Transverse colon (tissue), 4 donors: ENCODE measurements around the gene TTC22. TPM values are rescaled to one million over a fixed set of nuclear protein-coding genes. Genes with fewer than 3 reads are reported as not detected.

Source experiments
- DNase-seq: peaks from one replicate; pipeline ENCODE4 v3.0.0-alpha.2; 2019
- H3K27ac ChIP-seq, 4 donors: fragments of 200-600 bp; sonication (generic); 2 replicates each; pipeline ENCODE4 v1.5.1; 2016 to 2018; ENCODE audit warnings: inconsistent platforms in 4 of 4
- H3K27me3 ChIP-seq: fragments of 200-600 bp; sonication (generic); 2 replicates; pipeline ENCODE4 v1.5.1; 2017; ENCODE audit warnings: inconsistent platforms
- H3K36me3 ChIP-seq, 4 donors: fragments of 200-600 bp; sonication (generic); 2 replicates each; pipeline ENCODE4 v1.5.1; 2017 to 2019; ENCODE audit warnings: inconsistent platforms in 4 of 4
- H3K4me1 ChIP-seq, 4 donors: fragments of 200-600 bp; sonication (generic); 2 replicates each; pipeline ENCODE4 v1.5.1; 2017 to 2020; ENCODE audit warnings: inconsistent platforms in 4 of 4
- H3K4me3 ChIP-seq, 4 donors: fragments of 200-600 bp; sonication (generic); 1 replicate in 1 of 4; 2 replicates in 3 of 4; pipeline versions ENCODE4 v1.5.1 to v1.6.1; 2017 to 2019; ENCODE audit warnings: inconsistent platforms in 4 of 4
- H3K9me3 ChIP-seq, 2 donors: fragments of 200-600 bp; sonication (generic); 2 replicates each; pipeline ENCODE4 v1.5.1; 2017 to 2019; ENCODE audit warnings: inconsistent platforms in 2 of 2
- EP300 ChIP-seq: sonication (generic); formaldehyde crosslinking; IDR thresholded peaks from one replicate; pipeline ENCODE4 v1.6.1; 2017; ENCODE audit warnings: antibody characterized with exemption, low read depth
- POLR2A ChIP-seq: fragments of 450-650 bp; IDR thresholded peaks from one replicate; pipeline ENCODE4 v1.6.1; 2016; ENCODE audit warnings: antibody characterized with exemption, mild to moderate bottlenecking, moderate library complexity
- POLR2AphosphoS5 ChIP-seq, 3 donors: sonication (generic); formaldehyde crosslinking; IDR thresholded peaks; one replicate each; pipeline ENCODE4 v1.6.1; 2016; ENCODE audit warnings: antibody characterized with exemption in 3 of 3
- WGBS, 2 donors: methylation state at CpG; one replicate each; pipeline ENCODE4 v1.1.5; 2018; ENCODE audit warnings: low coverage in 1 of 2; 5-methylcytosine and 5-hydroxymethylcytosine counted together
- in situ Hi-C, 4 donors: fragments of 200-750 bp; cut with MboI; loops; one replicate each; pipeline versions ENCODE4 v1.15.0 to v1.15.1; 2017; ENCODE audit warnings: low sequenced_read_pairs in 3 of 4, low pct_ligation_motif_present in 1 of 4, low pct_unique_long_range_greater_than_20kb in 1 of 4
- intact Hi-C: fragments of 100-400 bp; cut with DNase I; formaldehyde crosslinking; loops from one replicate; pipeline ENCODE4 v1.15.1; 2023; ENCODE audit warnings: low total_unique reads
- total RNA-seq, 4 donors: library from RNA; depleted of rRNA; stranded (reverse); fragments of >200 nt; gene quantifications; one replicate each; pipeline ENCODE4 v1.1.0, GENCODE V29; 2016
- TF ChIP-seq, protein P1 (sequence below), 5 experiments: fragments of 200-600 bp in 3 of 5; fragments of 450-650 bp in 2 of 5; sonication (generic) in 3 of 5; IDR thresholded peaks; 1 replicate in 2 of 5; 2 replicates in 3 of 5; pipeline ENCODE4 v1.5.1; 2016 to 2017; ENCODE audit warnings: antibody characterized with exemption in 5 of 5, inconsistent platforms in 3 of 5, mild to moderate bottlenecking in 2 of 5, moderate library complexity in 1 of 5

Gene TTC22
- total RNA-seq, 4 donors from 2014 or later, result 39.8 to 174 (median 98.4) TPM

DNA sequence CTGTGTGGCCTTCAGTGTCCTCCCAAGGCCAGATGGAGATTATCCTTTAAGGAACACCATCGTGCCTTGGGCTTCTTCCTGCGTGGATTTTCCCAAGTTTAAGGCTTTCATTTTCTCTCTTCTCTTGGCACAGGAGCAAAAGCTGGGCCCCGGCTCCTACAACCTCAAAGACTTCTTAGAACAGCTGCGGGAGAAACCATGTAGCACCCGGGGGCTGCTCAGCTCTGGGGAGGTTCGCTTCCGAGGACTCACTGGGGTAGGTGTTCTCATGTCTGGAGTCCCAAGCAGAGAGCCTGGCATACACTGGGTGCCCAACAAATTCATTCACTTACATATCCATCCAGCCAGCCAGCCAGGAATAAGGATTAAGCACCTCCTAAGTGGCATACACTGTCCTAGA is 6.6 kb upstream of the TTC22 start:
- no peak overlapping the region for H3K4me3 ChIP-seq
- peak; percentile 3 for DNase-seq
- H3K27ac ChIP-seq, result no peak overlapping the region
- H3K9me3 ChIP-seq, result no peaks in the 10 kb centered on the region
- peaks cover 0 to 21% (median 5%) of the 10 kb centered on the region in 4 donors for H3K4me1 ChIP-seq
- H3K27me3 ChIP-seq, result no peaks in the 10 kb centered on the region
- intact Hi-C loops, result no loop called here
- in situ Hi-C loops, result loop anchor here in 2 of 4 donors (10.0 to 25.0 kb wide), 2 partner anchors 133 to 745 kb away; partner anchors contain the start of genes TCEANC2 (in 1 of the 2) and TMEM59 (in 1 of the 2)
- TF ChIP-seq POLR2A (no peak), EP300 (no peak), POLR2AphosphoS5 (IDR thresholded peaks at IDR 0.05) (no peak)
- TF ChIP-seq, protein P1, sequence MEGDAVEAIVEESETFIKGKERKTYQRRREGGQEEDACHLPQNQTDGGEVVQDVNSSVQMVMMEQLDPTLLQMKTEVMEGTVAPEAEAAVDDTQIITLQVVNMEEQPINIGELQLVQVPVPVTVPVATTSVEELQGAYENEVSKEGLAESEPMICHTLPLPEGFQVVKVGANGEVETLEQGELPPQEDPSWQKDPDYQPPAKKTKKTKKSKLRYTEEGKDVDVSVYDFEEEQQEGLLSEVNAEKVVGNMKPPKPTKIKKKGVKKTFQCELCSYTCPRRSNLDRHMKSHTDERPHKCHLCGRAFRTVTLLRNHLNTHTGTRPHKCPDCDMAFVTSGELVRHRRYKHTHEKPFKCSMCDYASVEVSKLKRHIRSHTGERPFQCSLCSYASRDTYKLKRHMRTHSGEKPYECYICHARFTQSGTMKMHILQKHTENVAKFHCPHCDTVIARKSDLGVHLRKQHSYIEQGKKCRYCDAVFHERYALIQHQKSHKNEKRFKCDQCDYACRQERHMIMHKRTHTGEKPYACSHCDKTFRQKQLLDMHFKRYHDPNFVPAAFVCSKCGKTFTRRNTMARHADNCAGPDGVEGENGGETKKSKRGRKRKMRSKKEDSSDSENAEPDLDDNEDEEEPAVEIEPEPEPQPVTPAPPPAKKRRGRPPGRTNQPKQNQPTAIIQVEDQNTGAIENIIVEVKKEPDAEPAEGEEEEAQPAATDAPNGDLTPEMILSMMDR (IDR thresholded peaks at IDR 0.05), result no peak
- H3K36me3 ChIP-seq, result no peaks in the 10 kb centered on the region
- 85 to 94% methylated on average over 5 to 7 of the region's 7 CpGs for WGBS, 2 donors

DNA sequence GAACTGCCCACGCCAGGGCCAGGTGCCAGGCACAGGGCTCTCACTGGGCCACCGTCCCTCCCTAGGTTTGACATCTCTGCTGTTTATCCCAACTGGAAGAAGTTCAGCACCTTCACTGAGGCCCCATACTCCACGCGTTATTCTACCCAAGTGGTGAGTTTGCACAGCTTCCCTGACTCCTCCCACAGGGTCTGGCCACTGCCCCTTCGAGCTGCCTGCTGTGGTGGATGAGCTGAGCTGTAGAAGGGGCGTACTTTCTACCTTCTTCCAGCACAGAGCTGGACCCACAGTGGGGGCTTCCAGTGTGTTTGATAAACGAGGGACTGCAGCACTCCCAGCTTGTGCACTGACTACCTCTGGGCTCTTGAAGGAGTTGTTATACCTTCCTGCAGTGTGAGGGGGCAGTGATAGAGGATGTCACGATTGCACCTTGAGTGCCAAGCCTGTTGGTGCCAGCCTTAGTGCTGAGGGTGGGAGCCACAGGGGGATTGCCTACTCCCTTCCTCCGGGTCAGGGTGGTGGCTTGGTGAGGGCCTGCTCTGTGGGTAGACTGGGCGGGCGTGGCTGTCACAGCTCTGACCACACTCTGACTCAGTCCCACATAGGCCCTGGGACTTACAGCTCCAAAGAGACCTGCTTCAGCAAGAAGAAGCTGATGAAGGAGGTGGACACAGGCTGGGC is 5.9 kb upstream of the TTC22 start:
- no peaks in the 10 kb centered on the region for H3K9me3 ChIP-seq
- DNase-seq, result peak; percentile 64
- in situ Hi-C loops (loop anchor here in 2 of 4 donors (10.0 to 25.0 kb wide), 2 partner anchors 132 to 745 kb away; partner anchors contain the start of genes TCEANC2 (in 1 of the 2) and TMEM59 (in 1 of the 2)), intact Hi-C loops (no loop called here)
- no peak overlapping the region for H3K27ac ChIP-seq
- no peak for TF ChIP-seq EP300
- TF ChIP-seq, protein P1 (IDR thresholded peaks at IDR 0.05), result no peak
- TF ChIP-seq POLR2A, result no peak
- no peak for TF ChIP-seq POLR2AphosphoS5 (IDR thresholded peaks at IDR 0.05)
- no peak overlapping the region for H3K4me3 ChIP-seq
- peaks cover 0 to 21% (median 6%) of the 10 kb centered on the region in 4 donors for H3K4me1 ChIP-seq
- 77% methylated on average over 11 of the region's 11 CpGs; no CpG with 5 or more reads in 1 of the 2 donors for WGBS, 2 donors
- H3K36me3 ChIP-seq, result no peaks in the 10 kb centered on the region
- no peaks in the 10 kb centered on the region for H3K27me3 ChIP-seq

DNA sequence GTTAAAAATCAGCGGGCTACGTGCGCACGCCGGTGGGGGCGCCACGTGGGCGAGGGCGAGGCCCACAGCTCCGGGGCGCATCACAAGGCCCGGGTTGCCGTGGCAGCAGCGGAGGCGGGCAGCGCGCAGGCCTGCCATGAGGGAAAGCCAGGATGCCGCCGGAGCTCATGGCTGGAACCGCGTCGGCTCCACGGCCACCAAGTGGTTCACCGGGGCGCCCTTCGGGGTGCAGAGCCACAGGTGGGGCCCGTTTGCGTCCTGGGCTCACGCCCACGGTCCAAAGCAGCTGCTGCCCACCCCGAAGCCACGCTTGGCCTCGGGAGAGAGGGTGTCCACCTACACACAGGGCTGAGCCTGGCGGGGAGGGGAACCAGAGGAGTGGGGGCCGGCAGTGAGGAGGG is 4.9 kb upstream of the TTC22 start:
- intact Hi-C loops, result no loop called here

DNA sequence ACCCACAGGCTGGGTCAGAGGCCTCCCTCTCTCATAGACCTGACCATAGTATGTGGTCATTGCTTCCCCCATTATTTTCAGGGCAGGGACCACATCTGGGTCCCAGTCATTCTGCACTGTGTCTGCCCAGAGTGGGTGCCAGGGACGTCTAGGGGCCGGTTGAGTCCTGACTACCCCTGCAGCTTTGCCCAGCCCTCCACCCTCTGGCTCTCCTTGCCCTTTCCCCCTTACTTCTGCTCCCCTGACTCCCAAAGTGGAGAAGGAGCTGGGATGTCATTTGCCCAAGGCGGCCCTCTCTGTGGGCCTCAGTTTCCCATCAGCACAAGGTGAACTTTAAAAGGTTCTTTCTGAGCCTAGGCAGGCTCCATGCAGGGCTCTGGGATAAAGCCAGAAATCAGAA is 4.3 kb upstream of the TTC22 start:
- Histone ChIP-seq H3K36me3 (no peaks in the 10 kb centered on the region), H3K4me3 (no peak overlapping the region), H3K27ac (peak overlapping the region in 3 of 4 donors; percentile 46 to 65 (median 64)), H3K4me1 (peaks cover 0 to 35% (median 21%) of the 10 kb centered on the region in 4 donors), H3K9me3 (no peaks in the 10 kb centered on the region), H3K27me3 (no peaks in the 10 kb centered on the region)
- 92 to 100% methylated on average over 2 to 3 of the region's 3 CpGs for WGBS, 2 donors
- intact Hi-C loops, result no loop called here
- TF ChIP-seq, protein P1 (IDR thresholded peaks at IDR 0.05), result no peak
- no peak for TF ChIP-seq POLR2AphosphoS5 (IDR thresholded peaks at IDR 0.05)
- TF ChIP-seq POLR2A, result no peak
- TF ChIP-seq EP300, result no peak
- in situ Hi-C loops, result loop anchor here in 2 of 4 donors (10.0 to 25.0 kb wide), 2 partner anchors 131 to 743 kb away; partner anchors contain the start of genes TCEANC2 (in 1 of the 2) and TMEM59 (in 1 of the 2)
- peak; percentile 6 for DNase-seq

More for the DNA sequence above, 4.9 kb upstream of the TTC22 start:
- 87% methylated on average over 34 of the region's 35 CpGs; no CpG with 5 or more reads in 1 of the 2 donors for WGBS, 2 donors
- no peaks in the 10 kb centered on the region for H3K9me3 ChIP-seq
- in situ Hi-C loops, result loop anchor here in 2 of 4 donors (10.0 to 25.0 kb wide), 2 partner anchors 131 to 744 kb away; partner anchors contain the start of genes TCEANC2 (in 1 of the 2) and TMEM59 (in 1 of the 2)
- H3K36me3 ChIP-seq, result no peaks in the 10 kb centered on the region
- no peak overlapping the region for H3K27ac ChIP-seq
- DNase-seq, result no peak
- TF ChIP-seq, protein P1 (IDR thresholded peaks at IDR 0.05), result no peak
- TF ChIP-seq POLR2AphosphoS5 (IDR thresholded peaks at IDR 0.05) (no peak), POLR2A (no peak), EP300 (no peak)
- H3K4me1 ChIP-seq, result peaks cover 0 to 32% (median 16%) of the 10 kb centered on the region in 4 donors
- H3K4me3 ChIP-seq, result no peak overlapping the region
- H3K27me3 ChIP-seq, result no peaks in the 10 kb centered on the region
